GM12865 (cell line): ENCODE results near the gene LRRC61.

Source experiments
- DNase-seq: peaks from one replicate; pipeline ENCODE4 v3.0.0; 2010; ENCODE audit warnings: low read depth
- H3K4me3 ChIP-seq: 2 replicates; pipeline ENCODE4 v1.5.1; 2011; ENCODE audit warnings: mild to moderate bottlenecking, low read depth, low read length, control low read depth
- CTCF ChIP-seq: IDR thresholded peaks from 2 replicates; pipeline ENCODE4 v1.5.1; 2011; ENCODE audit warnings: low read length, control low read depth, low read depth, inconsistent platforms; ENCODE audit not compliant: insufficient read depth; ENCODE audit errors: missing control alignments

The LRRC61 gene

DNA sequence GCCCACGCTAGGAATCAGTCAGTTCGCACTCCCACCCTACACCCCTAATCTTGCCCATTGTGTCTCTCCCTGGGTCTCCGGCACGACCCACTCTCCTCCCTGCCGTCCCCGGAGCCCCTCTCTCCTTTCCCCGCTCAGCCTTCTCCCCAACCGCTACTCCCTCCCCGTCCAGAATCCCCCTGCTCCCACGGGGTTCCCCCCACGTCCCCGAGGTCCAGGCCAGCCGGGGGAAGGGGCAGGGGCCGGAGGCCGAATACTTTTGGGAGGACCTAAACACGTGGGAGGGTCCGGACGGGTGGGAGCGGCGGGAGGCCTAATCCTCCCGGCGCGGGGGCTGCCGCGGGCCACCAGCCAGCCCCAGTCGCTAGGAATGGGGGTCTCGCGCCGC lies 17.7 kb downstream of the LRRC61 start:
- DNase-seq, result no peak
- no peak overlapping the region for H3K4me3 ChIP-seq
- TF ChIP-seq CTCF, result no peak

DNA sequence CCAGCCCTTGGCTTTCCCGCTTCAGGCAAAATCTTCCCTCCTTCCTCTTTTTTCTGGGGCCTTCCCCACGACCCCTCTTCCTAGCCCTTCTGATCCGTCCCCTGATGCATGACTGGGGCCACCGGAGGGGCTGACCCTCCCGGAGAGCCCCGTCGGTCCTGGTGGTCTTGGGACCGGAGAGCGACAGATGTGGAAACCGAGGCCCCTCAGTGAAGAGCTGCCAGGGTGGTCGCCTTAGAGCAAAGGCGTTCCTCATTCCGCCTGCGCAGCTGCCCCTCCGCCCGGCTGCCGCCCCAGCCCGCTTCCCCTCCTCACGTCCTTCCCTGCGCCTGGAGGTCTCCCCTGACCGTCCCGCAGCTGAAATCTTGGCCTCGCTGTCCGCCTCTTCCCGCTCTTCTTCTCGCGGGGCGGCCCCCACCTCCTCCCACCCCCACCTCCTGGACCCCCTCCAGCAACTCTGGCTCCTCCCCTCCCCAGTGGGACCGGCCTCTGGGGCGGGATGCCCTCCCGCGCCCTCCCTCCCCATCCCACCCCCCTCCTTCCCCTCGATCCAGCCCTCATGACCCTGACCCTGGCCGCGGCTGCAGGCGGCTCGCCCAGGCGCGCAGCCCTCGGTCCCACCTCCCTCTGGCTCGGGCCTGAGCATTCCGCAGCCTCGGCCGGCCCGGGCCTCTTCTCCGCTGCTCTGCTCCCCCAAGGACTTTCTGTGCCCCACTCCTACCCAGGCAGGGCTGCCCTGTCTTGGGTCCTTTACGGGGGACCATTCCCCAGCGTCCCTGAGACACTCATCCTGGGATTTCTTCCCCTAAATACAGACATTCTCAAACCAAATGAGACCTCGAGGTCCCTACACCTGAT lies 18.3 kb downstream of the LRRC61 start, which contains the start of gene RARRES2:
RARRES2 (minus strand) TSS at position 367 of the 858 bp plus-strand sequence. CDS start 1,020 bp downstream, outside the sequence.
- no peak for TF ChIP-seq CTCF
- no peak for DNase-seq
- H3K4me3 ChIP-seq, result no peak within 1 kb of the TSS

- H3K4me3 ChIP-seq, result no peak overlapping the region
- DNase-seq, result no peak
- no peak for TF ChIP-seq CTCF
Observed at GRCh38 chr7:150342121-150342408, 18.9 kb downstream of the LRRC61 start.

GRCh38 chr7:150343225-150343624 lies 20.1 kb downstream of the LRRC61 start:
- DNase-seq, result no peak
- TF ChIP-seq CTCF, result no peak
- H3K4me3 ChIP-seq, result no peak overlapping the region

GRCh38 chr7:150344299-150344698 lies 21.1 kb downstream of the LRRC61 start:
- H3K4me3 ChIP-seq, result no peak overlapping the region
- no peak for DNase-seq
- TF ChIP-seq CTCF, result no peak

GRCh38 chr7:150345012-150345411 lies 21.9 kb downstream of the LRRC61 start:
- TF ChIP-seq CTCF, result no peak
- DNase-seq, result no peak
- H3K4me3 ChIP-seq, result no peak overlapping the region

DNA sequence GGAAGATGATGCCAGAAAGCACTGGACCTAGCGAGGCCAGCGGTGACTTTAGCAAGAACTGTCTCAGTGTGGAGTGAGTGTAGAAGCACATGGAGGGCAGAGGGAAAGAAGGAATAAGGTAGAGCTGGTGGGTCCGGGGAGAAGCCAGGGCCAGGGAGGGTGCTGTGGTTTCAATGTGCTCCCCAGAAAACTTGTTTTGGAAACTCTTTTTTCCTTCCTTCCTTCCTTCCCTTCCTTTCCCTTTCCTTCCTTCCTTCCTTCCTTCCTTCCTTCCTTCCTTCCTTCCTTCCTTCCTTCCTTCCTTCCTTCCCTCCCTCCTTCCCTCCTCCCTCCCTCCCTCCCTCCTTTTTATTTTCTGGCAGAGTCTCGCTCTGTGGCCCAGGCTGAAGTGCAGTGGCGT lies 23.8 kb downstream of the LRRC61 start:
- no peak overlapping the region for H3K4me3 ChIP-seq
- no peak for DNase-seq
- no peak for TF ChIP-seq CTCF
